GM23248 (cell line): ENCODE results near the gene PSMG1. TPM values are rescaled to one million over a fixed set of nuclear protein-coding genes. Genes with fewer than 3 reads are reported as not detected.

ENCODE experiments used
- DNase-seq: peaks from one replicate; pipeline ENCODE4 v3.0.0-alpha.2; 2015
- H2AFZ ChIP-seq: fragments of 200-600 bp; sonication (generic); 2 replicates; pipeline ENCODE4 v1.6.1; 2016; ENCODE audit warnings: antibody characterized with exemption
- H3F3A ChIP-seq: fragments of 200-600 bp; sonication (generic); 2 replicates; pipeline ENCODE4 v1.6.1; 2016; ENCODE audit warnings: mild to moderate bottlenecking, antibody characterized with exemption, mixed run types; ENCODE audit not compliant: insufficient read depth
- H3K27ac ChIP-seq: fragments of 200-600 bp; sonication (generic); 2 replicates; pipeline ENCODE4 v1.5.1; 2016; ENCODE audit warnings: mild to moderate bottlenecking
- H3K27me3 ChIP-seq: fragments of 200-600 bp; sonication (generic); replicated peaks from 2 replicates; pipeline ENCODE4 v1.6.1; 2016; ENCODE audit warnings: mild to moderate bottlenecking; ENCODE audit not compliant: insufficient read depth
- H3K36me3 ChIP-seq: fragments of 200-600 bp; sonication (generic); 2 replicates; pipeline ENCODE4 v1.6.1; 2016; ENCODE audit warnings: low read depth, mild to moderate bottlenecking
- H3K4me1 ChIP-seq: fragments of 200-600 bp; sonication (generic); 2 replicates; pipeline ENCODE4 v1.6.1; 2016; ENCODE audit warnings: mild to moderate bottlenecking; ENCODE audit not compliant: insufficient read depth
- H3K4me2 ChIP-seq: fragments of 200-600 bp; sonication (generic); one replicate; pipeline ENCODE4 v1.6.1; 2016; ENCODE audit warnings: mild to moderate bottlenecking; ENCODE audit not compliant: unreplicated experiment
- H3K4me3 ChIP-seq: fragments of 200-600 bp; sonication (generic); 2 replicates; pipeline ENCODE4 v1.5.1; 2016; ENCODE audit warnings: mild to moderate bottlenecking
- H3K79me2 ChIP-seq: fragments of 200-600 bp; sonication (generic); 2 replicates; pipeline ENCODE4 v1.6.1; 2016; ENCODE audit warnings: mild to moderate bottlenecking; ENCODE audit not compliant: insufficient read depth
- H3K9ac ChIP-seq: fragments of 200-600 bp; sonication (generic); 2 replicates; pipeline ENCODE4 v1.6.1; 2016; ENCODE audit warnings: mild to moderate bottlenecking
- H3K9me2 ChIP-seq: fragments of 200-600 bp; sonication (generic); 2 replicates; pipeline ENCODE4 v1.6.1; 2016; ENCODE audit warnings: mixed run types, mild to moderate bottlenecking, moderate library complexity; ENCODE audit not compliant: insufficient read depth
- H3K9me3 ChIP-seq: fragments of 200-600 bp; sonication (generic); one replicate; pipeline ENCODE4 v1.6.1; 2017; ENCODE audit warnings: low read depth
- H4K20me1 ChIP-seq: fragments of 200-600 bp; sonication (generic); 2 replicates; pipeline ENCODE4 v1.6.0; 2016; ENCODE audit not compliant: insufficient read depth
- EZH2 ChIP-seq: fragments of 200-600 bp; sonication (generic); IDR thresholded peaks from 2 replicates; pipeline ENCODE4 v1.6.1; 2018; ENCODE audit warnings: antibody characterized with exemption, mild to moderate bottlenecking; ENCODE audit not compliant: insufficient read depth, poor library complexity, severe bottlenecking
- EZH2phosphoT487 ChIP-seq: fragments of 200-600 bp; sonication (generic); IDR thresholded peaks from 2 replicates; pipeline ENCODE4 v1.6.1; 2018; ENCODE audit warnings: antibody characterized with exemption, moderate library complexity, mild to moderate bottlenecking, low read depth; ENCODE audit not compliant: insufficient read depth
- WGBS, 2 experiments: methylation state at CpG; one replicate each; pipeline ENCODE4 v1.1.6; 2015 to 2017; ENCODE audit warnings: low lambda C conversion rate in 2 of 2, low coverage in 1 of 2; ENCODE audit errors: missing lambda C conversion rate in 2 of 2; 5-methylcytosine and 5-hydroxymethylcytosine counted together
- in situ Hi-C: fragments of 300-500 bp; cut with MboI; formaldehyde crosslinking; loops from 2 replicates; pipeline ENCODE4 v1.15.0; 2020
- polyA plus RNA-seq: library from polyadenylated mRNA; unstranded; fragments of >200 nt; fragmentation: Nextera tagmentation; extraction: Ambion mirVana; gene quantifications from 2 replicates; pipeline ENCODE4 v1.2.1, GENCODE V29; 2016
- total RNA-seq: library from RNA; depleted of rRNA; stranded (reverse); fragments of >200 nt; shearing (Covaris generic); gene quantifications from 2 replicates; pipeline ENCODE4 v1.2.3, GENCODE V29; 2014

Gene PSMG1
- total and polyA plus RNA-seq, 2 experiments from 2014 or later: 40.7 to 88.0 TPM

GRCh38 chr21:39196838-39197237 lies 13.6 kb upstream of the PSMG1 start:
- 92 to 100% methylated on average over 1 of the region's 1 CpG for WGBS, 2 experiments
- H3K27me3 ChIP-seq: no peaks in the 10 kb centered on the region
- no peaks in the 10 kb centered on the region for H3K9me2 ChIP-seq
- H3F3A ChIP-seq: peaks cover 15% of the 10 kb centered on the region; the same call in 1 of the 2 replicates
- H3K36me3 ChIP-seq: peaks cover 72% of the 10 kb centered on the region
- H3K4me1 ChIP-seq: no peaks in the 10 kb centered on the region
- H3K9me3 ChIP-seq: no peaks in the 10 kb centered on the region
- no peak for TF ChIP-seq EZH2
- no peak for TF ChIP-seq EZH2phosphoT487
- peaks cover 22% of the 10 kb centered on the region; the same call in 1 of the 2 replicates for H3K79me2 ChIP-seq
- no peak overlapping the region for H3K4me3 ChIP-seq
- H4K20me1 ChIP-seq: no peaks in the 10 kb centered on the region
- in situ Hi-C loops: no loop called here
- H3K9ac ChIP-seq: no peak overlapping the region
- H3K4me2 ChIP-seq: no peak overlapping the region
- H2AFZ ChIP-seq: no peak overlapping the region
- H3K27ac ChIP-seq: no peak overlapping the region
- DNase-seq: no peak

- DNase-seq: no peak
- peaks cover 20% of the 10 kb centered on the region for H3F3A ChIP-seq
- 96% methylated on average over 7 of the region's 7 CpGs for WGBS, 2 experiments
- H3K27me3 ChIP-seq: no peaks in the 10 kb centered on the region
- no peak overlapping the region for H2AFZ ChIP-seq
- H3K4me3 ChIP-seq: no peak overlapping the region
- TF ChIP-seq EZH2: no peak
- no peak for TF ChIP-seq EZH2phosphoT487
- peaks cover 71% of the 10 kb centered on the region for H3K36me3 ChIP-seq
- H3K27ac ChIP-seq: no peak overlapping the region
- H3K79me2 ChIP-seq: peaks cover 22% of the 10 kb centered on the region; the same call in 1 of the 2 replicates
- no peaks in the 10 kb centered on the region for H3K4me1 ChIP-seq
- H3K9ac ChIP-seq: no peak overlapping the region
- H3K4me2 ChIP-seq: no peak overlapping the region
- no peaks in the 10 kb centered on the region for H3K9me2 ChIP-seq
- in situ Hi-C loops: no loop called here
- no peaks in the 10 kb centered on the region for H3K9me3 ChIP-seq
- H4K20me1 ChIP-seq: no peaks in the 10 kb centered on the region
These were observed 13.1 kb upstream of the PSMG1 start for GRCh38 chr21:39196310-39196709.

- in situ Hi-C loops: no loop called here
- peaks cover 46% of the 10 kb centered on the region for H3K36me3 ChIP-seq
These were observed 10.1 kb upstream of the PSMG1 start for GRCh38 chr21:39193380-39193779.

GRCh38 chr21:39189857-39190604 lies 6.8 kb upstream of the PSMG1 start:
- peak; percentile 64 for DNase-seq
- H3K4me2 ChIP-seq: peak overlapping the region; percentile 51
- in situ Hi-C loops: no loop called here

More at GRCh38 chr21:39193380-39193779, 10.1 kb upstream of the PSMG1 start:
- no peak for DNase-seq
- H3K9ac ChIP-seq: no peak overlapping the region
- no peak overlapping the region for H3K27ac ChIP-seq
- peaks cover 44% of the 10 kb centered on the region for H3F3A ChIP-seq
- no peak overlapping the region for H3K4me3 ChIP-seq
- 0 out of 2 replicates have a peak, but pooled peaks cover 4% of the 10 kb centered on the region for H4K20me1 ChIP-seq
- 88 to 96% methylated on average over 1 of the region's 1 CpG for WGBS, 2 experiments
- TF ChIP-seq EZH2 (no peak), EZH2phosphoT487 (no peak)
- no peaks in the 10 kb centered on the region for H3K27me3 ChIP-seq
- no peaks in the 10 kb centered on the region for H3K9me2 ChIP-seq
- H2AFZ ChIP-seq: no peak overlapping the region
- H3K4me1 ChIP-seq: peaks cover 26% of the 10 kb centered on the region
- H3K4me2 ChIP-seq: no peak overlapping the region
- no peaks in the 10 kb centered on the region for H3K9me3 ChIP-seq
- H3K79me2 ChIP-seq: peaks cover 22% of the 10 kb centered on the region; the same call in 1 of the 2 replicates

More at GRCh38 chr21:39189857-39190604, 6.8 kb upstream of the PSMG1 start:
- peak overlapping the region; percentile 85 for H3K27ac ChIP-seq
- H3K79me2 ChIP-seq: no peaks in the 10 kb centered on the region
- peak overlapping the region; percentile 19; the same call in 1 of the 2 replicates for H3K4me3 ChIP-seq
- peaks cover 40% of the 10 kb centered on the region for H3F3A ChIP-seq
- H3K27me3 ChIP-seq: no peaks in the 10 kb centered on the region
- H3K4me1 ChIP-seq: peaks cover 29% of the 10 kb centered on the region
- peak overlapping the region; percentile 51 for H3K9ac ChIP-seq
- no peak overlapping the region for H2AFZ ChIP-seq
- TF ChIP-seq EZH2phosphoT487 (no peak), EZH2 (no peak)
- no peaks in the 10 kb centered on the region for H3K9me3 ChIP-seq
- no peaks in the 10 kb centered on the region for H3K9me2 ChIP-seq
- 0 out of 2 replicates have a peak, but pooled peaks cover 4% of the 10 kb centered on the region for H4K20me1 ChIP-seq
- H3K36me3 ChIP-seq: peaks cover 22% of the 10 kb centered on the region
